Measurements from ENCODE around the gene FGF23. TPM values are rescaled to one million over a fixed set of nuclear protein-coding genes. Genes with fewer than 3 reads are reported as not detected.
A peak's percentile ranks its signal among the peaks of the same experiment; 100 is the strongest.

Gene FGF23
- total RNA-seq, 1 experiment from 2014 or later, result not detected

DNA sequence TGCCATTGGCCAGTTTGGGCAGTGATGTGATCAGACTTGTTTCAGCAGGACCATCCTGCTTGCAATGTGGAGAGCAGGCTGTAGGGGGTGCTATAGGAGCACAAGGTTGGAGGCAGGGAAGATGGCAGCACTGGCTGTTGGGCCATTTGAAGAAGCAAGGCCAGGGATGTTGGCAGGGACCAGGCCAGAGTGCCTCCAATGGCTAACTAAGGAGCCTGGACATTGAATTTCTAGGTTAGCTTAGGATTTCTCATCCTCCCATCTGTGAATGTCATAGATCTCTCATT, 23.5 kb downstream of the FGF23 start:
- no peak overlapping the region for H3K27ac ChIP-seq (ENCODE audit: low read depth, low read length, poor library complexity, severe bottlenecking)
- peaks cover 6% of the 10 kb centered on the region for H3K27me3 ChIP-seq (replicated peaks; ENCODE audit: insufficient read depth, low read depth, low read length, poor library complexity)
- H3K36me3 ChIP-seq (ENCODE audit: insufficient read depth, low read length, poor library complexity, severe bottlenecking), result no peaks in the 10 kb centered on the region
- DNase-seq (ENCODE audit: low spot score), result peak; percentile 62
- no peaks in the 10 kb centered on the region for H3K4me1 ChIP-seq (ENCODE audit: insufficient read depth, low read length, poor library complexity, severe bottlenecking)
- BruUV-seq (replicated peaks), result no TSS peak
- POLR2A ChIA-PET (ENCODE audit: low non-redundant PET), result no interaction called here
- no peaks in the 10 kb centered on the region for H3K9me3 ChIP-seq (ENCODE audit: low read depth, low read length, poor library complexity, severe bottlenecking)
- no peak overlapping the region for H3K4me3 ChIP-seq (ENCODE audit: low read depth, low read length, poor library complexity, severe bottlenecking)
- intact Hi-C loops (cut with micrococcal nuclease; ENCODE audit: unreplicated experiment), result no loop called here
- CTCF ChIA-PET, result no interaction called here
- no peak for TF ChIP-seq EZH2 (IDR thresholded peaks at IDR 0.05; ENCODE audit: borderline replicate concordance, low read depth, low read length, poor library complexity, severe bottlenecking)
- TF ChIP-seq, protein P1, sequence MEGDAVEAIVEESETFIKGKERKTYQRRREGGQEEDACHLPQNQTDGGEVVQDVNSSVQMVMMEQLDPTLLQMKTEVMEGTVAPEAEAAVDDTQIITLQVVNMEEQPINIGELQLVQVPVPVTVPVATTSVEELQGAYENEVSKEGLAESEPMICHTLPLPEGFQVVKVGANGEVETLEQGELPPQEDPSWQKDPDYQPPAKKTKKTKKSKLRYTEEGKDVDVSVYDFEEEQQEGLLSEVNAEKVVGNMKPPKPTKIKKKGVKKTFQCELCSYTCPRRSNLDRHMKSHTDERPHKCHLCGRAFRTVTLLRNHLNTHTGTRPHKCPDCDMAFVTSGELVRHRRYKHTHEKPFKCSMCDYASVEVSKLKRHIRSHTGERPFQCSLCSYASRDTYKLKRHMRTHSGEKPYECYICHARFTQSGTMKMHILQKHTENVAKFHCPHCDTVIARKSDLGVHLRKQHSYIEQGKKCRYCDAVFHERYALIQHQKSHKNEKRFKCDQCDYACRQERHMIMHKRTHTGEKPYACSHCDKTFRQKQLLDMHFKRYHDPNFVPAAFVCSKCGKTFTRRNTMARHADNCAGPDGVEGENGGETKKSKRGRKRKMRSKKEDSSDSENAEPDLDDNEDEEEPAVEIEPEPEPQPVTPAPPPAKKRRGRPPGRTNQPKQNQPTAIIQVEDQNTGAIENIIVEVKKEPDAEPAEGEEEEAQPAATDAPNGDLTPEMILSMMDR (conservative IDR thresholded peaks at IDR 0.05; ENCODE audit: low read depth, low read length), result peak; percentile 74

GRCh38 chr12:4355156-4356040, 24.1 kb downstream of the FGF23 start:
- no TSS peak for BruUV-seq (replicated peaks)
- Histone ChIP-seq H3K36me3 (ENCODE audit: insufficient read depth, low read length, poor library complexity, severe bottlenecking) (no peaks in the 10 kb centered on the region), H3K27me3 (replicated peaks; ENCODE audit: insufficient read depth, low read depth, low read length, poor library complexity) (peaks cover 3% of the 10 kb centered on the region), H3K4me1 (ENCODE audit: insufficient read depth, low read length, poor library complexity, severe bottlenecking) (no peaks in the 10 kb centered on the region), H3K9me3 (ENCODE audit: low read depth, low read length, poor library complexity, severe bottlenecking) (no peaks in the 10 kb centered on the region), H3K27ac (ENCODE audit: low read depth, low read length, poor library complexity, severe bottlenecking) (no peak overlapping the region), H3K4me3 (ENCODE audit: low read depth, low read length, poor library complexity, severe bottlenecking) (no peak overlapping the region)
- intact Hi-C loops (cut with micrococcal nuclease; ENCODE audit: unreplicated experiment), result no loop called here
- DNase-seq (ENCODE audit: low spot score), result no peak
- ChIA-PET POLR2A (ENCODE audit: low non-redundant PET) (no interaction called here), CTCF (no interaction called here)
- TF ChIP-seq, protein P1 (conservative IDR thresholded peaks at IDR 0.05; ENCODE audit: low read depth, low read length), result no peak
- no peak for TF ChIP-seq EZH2 (IDR thresholded peaks at IDR 0.05; ENCODE audit: borderline replicate concordance, low read depth, low read length, poor library complexity, severe bottlenecking)

DNA sequence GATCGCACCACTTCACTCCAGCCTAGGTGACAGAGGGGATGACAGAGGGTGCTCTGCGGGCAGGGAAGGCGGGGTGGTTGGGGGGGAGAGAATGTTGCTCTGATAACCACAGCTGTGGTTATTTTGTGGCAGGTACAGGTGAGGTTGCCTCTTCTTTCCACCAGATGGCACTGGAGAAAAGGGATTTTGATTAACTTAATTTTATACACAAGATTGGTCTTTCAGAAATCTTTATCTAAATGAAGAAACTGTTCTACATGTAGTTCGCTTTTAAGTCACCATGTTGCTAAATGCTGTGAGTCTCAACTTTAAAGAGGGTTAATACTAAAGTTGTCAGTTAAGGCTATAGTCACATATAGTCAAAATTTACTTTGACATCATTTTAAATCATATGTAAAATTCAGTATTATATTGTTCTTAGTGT, 25.7 kb downstream of the FGF23 start:
- intact Hi-C loops (cut with micrococcal nuclease; ENCODE audit: unreplicated experiment), result loop anchor here (2.0 to 5.0 kb wide), 2 partner anchors 173 to 404 kb away; no protein-coding TSS in a partner anchor
- no TSS peak for BruUV-seq (replicated peaks)
- Histone ChIP-seq H3K4me1 (ENCODE audit: insufficient read depth, low read length, poor library complexity, severe bottlenecking) (no peaks in the 10 kb centered on the region), H3K27me3 (replicated peaks; ENCODE audit: insufficient read depth, low read depth, low read length, poor library complexity) (no peaks in the 10 kb centered on the region), H3K4me3 (ENCODE audit: low read depth, low read length, poor library complexity, severe bottlenecking) (no peak overlapping the region), H3K9me3 (ENCODE audit: low read depth, low read length, poor library complexity, severe bottlenecking) (no peaks in the 10 kb centered on the region), H3K27ac (ENCODE audit: low read depth, low read length, poor library complexity, severe bottlenecking) (no peak overlapping the region), H3K36me3 (ENCODE audit: insufficient read depth, low read length, poor library complexity, severe bottlenecking) (no peaks in the 10 kb centered on the region)
- TF ChIP-seq EZH2 (IDR thresholded peaks at IDR 0.05; ENCODE audit: borderline replicate concordance, low read depth, low read length, poor library complexity, severe bottlenecking), result no peak
- TF ChIP-seq, protein P1 (conservative IDR thresholded peaks at IDR 0.05; ENCODE audit: low read depth, low read length), result peak; percentile 49
- POLR2A ChIA-PET (ENCODE audit: low non-redundant PET), result no interaction called here
- CTCF ChIA-PET, result no interaction called here
- peak; percentile 24 for DNase-seq (ENCODE audit: low spot score)

Data from A673 (cell line).